ENCODE results near the gene CAMK2B.

CAMK2B gene

DNA sequence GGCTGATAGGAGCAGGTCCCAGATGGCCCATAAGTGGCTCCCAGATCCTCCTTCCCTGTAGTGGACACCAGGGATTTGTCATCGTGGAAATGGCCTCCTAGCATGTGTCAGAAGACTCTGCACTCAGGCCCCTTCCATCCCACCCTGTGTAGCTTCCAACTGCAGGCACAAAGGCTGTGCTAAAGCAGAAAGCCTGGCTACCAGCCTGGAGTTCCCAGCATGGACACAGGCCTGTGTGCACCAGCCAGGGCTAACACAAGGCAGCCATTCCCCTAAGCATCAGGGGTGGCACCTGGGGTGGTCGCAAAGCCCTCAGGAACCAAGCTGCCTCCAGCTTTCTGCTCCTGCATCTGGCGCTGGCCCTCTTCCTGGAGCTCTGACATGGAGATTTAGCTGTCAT is 4.5 kb upstream of the CAMK2B start:
- DNase-seq (ENCODE audit: low read depth): no peak

DNA sequence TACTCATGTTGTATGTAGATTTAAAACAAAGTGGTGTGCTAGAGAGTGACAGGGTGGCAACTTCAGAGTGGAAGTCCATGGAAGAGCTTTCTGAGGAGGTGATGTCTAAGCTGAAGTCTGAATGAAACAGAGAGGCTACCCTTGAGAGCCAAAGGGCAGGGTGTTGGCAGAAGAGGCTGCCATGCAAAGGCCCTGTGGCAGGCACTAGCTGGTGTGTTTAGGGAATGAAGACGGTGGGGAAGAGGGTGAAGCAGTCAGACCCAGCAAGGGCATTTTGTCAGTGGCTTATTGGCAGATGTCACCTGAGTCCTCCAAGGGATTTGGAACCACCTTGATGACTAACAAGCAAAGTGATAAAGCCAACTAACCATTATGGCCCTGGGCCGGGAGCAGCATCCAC is 3.7 kb upstream of the CAMK2B start:
- DNase-seq (ENCODE audit: low read depth): no peak

DNA sequence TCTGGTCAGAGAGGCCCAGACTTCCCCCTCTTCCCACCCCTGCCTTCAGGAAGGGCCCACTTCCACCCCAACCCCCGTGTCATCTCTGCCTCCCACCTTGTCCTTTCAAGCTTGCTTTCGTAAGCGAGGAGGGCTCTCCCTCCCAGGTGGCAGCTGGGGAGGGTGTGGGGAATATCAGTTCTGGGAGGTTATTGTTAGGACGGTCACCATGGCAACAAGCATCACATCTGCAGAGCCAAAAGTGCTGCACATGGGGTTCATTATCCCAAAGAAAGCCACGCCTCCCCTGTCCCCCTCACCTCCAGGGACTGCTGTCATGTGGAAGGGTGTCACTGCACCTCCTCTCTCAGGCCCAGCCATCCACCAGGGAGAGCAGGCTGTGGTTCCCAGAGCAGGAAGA is 2.6 kb upstream of the CAMK2B start:
- no peak for DNase-seq (ENCODE audit: low read depth)

DNA sequence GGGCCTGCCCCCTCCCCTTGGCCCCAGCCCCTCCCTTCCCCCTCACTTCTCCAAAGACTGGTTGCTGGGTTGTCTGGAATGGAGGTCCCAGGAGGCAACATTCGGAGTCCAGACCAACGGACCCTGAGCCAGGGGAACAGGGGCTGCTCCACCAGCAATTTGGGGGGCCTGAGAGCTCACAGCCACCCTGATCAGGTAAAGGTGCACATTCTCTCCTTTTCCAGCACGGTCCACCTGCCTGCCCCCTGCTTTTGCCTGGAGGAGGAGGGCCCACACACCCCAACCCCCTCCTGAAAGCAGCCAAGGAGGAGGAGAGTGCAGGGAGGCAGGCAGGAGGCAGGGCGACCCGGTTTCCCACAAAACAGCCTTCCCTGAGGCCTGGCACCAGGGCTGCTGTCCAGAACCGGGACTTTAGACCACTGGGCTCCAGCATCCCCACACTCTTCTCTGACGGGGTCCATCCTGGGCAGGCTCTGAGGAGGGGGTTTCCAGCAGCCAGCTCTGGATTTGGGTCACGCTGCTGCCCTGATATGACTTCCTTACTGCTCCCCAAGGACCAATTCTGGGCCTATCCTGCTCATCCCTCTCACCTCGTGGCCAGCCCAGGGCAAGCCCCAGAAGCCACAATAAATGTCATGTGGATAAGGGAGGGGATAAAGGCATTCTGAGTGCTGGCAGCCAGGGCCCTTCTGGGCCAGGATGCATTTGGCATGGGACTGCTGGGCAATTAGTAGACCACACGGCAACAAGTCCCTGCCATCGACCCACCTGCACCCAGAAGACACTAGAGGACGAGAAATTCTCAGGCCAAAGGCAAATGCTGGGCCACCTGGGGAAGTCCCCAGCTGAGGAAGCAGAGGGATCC is 1.1 kb upstream of the CAMK2B start:
- DNase-seq (ENCODE audit: low read depth): no peak

DNA sequence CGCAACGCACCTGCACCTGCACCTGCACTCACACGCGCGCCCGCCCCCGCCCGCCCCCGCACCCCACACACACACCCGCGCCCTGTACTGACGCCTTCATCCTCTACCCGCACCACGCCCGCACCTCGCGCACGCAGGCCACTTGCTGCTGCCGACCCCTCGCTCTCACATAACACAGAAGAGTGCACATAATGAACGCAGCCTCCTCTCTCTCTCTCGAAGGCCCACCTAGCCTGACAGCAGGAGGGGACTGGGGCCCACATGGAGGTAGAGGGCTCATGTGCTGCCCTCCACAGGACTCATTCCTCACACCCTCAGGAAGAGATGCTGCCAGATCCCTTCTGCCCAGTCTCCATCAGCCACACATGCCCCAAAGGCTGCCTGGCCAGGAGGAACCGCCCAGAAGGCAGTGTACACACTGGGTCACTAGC is 432 bp upstream of the CAMK2B start:
- DNase-seq (ENCODE audit: low read depth): no peak

DNA sequence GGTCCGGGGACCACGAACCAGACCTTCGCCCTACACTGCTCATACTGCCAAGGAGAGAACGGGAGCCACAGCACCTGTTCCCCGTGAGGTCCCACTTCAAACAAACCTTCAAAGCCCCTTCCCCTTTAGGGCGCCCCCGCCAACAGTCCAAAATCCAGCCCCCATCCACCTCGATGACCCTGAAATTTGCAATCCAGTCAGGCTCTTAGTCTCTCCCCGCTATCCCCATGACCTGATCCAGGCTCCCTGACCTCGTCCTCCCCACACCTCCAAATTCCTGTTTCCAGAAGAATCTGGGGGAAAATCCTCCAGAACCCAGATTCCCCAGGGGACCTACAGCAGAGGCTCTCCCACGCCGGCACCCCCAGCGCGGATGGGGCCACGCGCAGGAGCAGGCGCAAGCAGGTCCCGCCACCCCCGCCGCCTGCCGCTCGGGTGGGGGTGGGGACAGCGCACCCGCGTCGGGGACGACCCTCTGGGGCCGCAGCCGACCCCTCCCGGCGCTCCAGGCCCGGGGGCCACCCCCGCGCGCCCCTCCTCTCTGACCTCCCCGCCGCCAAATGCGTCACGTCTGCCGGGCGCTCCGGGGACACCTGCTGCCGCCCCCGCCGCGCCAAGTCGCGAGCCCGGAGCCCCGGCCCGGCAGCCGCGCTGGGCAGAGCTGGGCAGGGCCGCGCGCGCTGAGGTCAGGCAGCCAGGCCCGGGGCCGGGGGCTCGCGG is 753 bp downstream of the CAMK2B start:
- no peak for DNase-seq (ENCODE audit: low read depth)

DNA sequence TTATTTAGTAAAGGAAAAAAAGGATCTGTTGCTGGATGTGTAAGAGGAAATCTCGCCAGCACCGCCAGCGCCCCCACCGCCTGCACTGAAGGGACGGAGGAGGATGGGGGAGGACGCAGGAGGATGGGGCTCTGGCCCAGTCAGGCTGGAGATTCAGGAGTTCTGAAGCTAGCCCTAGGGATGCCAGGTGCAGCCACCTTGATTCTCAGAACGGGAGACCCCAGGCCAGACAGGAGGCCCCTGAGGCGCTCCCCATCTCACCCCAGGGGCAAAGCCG is 1.3 kb downstream of the CAMK2B start:
- no peak for DNase-seq (ENCODE audit: low read depth)

DNA sequence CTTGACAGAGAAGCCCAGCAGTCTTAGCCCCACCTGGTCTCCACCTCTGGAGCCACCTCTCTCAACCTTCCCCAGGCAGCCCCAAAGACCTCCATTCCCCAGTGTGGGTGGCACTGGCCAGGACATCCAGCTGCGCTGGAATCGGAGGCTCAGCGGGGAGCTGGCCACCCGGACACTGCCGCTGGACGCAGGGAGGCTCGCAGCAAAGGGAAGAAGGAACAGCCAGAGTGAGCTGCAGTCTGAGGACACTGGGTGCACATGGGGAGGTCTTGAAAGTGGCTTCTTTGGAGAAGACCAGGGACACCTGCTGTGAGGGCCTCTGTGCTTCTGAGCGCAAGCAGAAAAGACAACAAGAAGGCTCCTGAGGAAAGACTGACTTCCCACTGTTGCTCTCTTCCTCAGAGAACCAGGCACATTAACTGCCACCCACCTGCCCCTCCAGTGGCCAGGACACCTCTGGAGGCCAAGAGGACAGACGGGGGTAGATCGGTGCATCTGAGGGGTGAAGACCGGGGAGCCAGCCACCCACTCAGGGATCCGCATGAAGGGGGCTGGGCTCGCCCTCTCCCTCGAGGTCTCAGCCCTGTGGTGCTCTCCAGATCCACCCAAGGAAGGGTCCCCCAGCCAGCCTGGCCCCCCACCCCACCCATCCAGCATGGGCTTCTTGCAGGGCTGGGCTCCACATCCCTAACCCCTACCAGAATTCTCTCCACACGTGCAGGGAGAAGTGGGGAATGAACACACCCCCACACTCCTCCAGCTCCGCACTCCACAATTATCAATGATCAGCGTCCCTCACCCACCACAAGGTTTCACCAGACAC is 1.8 kb downstream of the CAMK2B start:
- no peak for DNase-seq (ENCODE audit: low read depth)

DNA sequence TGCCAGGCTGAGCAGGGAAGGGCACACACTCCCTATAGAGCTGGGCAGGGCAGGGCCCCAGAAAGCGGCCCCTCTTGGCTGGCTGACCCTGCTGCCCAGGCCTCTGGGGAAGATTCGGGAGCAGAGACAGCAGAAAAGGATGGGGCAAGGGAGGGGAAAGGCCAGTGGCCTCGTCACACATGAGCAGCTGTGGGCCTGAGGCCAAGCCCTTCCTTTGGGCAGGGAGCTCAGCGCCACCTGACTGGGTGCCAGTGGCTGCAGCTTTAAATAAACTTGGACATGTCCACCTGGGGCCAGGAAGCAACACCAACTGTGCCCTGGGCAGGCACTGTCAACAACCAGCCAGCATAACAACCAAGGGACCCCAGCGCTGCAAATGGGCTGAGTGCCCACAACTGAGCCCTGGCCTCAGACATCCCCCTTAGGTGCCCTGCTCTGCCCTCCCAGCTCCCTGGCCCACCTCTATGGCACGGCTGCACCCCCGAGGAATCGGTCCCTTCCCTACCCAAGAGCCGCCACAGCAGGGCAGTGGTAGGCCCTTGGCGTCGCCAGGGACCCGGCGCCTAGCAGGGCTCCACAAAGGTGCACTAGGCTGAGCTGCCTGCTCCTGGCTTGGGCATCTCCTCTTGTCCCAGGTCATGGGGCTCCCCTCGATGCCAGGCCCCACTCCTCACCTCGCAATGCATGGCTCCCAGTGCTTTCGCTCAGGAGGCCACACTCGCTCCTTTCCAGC is 2.6 kb downstream of the CAMK2B start:
- no peak for DNase-seq (ENCODE audit: low read depth)

DNA sequence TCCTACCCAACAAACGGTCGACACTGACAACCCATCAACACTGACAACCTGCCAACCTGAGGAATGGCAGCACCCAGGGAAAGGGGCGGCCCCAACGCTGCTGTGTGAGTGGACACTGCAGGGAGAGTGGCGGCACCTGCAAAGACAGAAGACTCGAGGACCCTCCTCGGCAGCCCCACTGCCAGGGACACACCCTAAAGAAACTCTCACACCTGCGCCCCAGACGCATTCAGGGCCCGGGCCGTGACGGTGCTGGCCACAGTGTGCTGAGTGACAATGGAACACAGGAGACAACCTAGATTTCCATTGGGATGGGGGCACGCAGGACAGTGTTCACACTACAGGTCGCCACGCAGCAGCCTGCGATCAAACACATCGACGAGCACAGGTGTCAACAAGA is 3.6 kb downstream of the CAMK2B start:
- DNase-seq (ENCODE audit: low read depth): no peak

DNA sequence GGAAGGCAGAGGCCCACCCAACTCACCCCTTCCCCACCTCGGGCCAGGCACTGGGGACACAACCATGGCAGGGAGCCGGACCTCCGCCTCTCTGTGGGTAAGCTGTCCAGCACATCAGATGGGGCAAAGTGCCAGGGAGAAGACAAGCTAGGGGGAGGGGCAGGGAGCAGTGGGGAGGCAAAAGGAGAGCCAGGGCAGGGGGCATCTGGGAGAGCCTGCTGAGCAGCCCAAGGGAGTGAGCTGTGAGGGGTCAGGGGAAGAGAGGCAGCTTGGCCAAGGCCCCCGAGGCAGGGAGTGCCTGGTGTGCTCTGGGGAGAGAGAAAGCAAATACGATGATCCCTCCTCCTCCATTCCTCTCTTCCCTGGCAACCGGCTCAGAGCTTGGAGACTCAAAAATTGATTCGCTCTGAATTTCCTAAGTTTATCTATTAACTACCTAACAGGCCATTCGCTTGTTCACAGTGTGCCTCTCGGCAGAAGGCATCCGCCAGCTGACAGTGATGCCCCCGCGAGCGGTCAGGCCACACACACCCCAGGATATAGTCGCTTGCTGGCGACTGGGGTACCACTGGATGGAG is 4.5 kb downstream of the CAMK2B start:
- no peak for DNase-seq (ENCODE audit: low read depth)

DNA sequence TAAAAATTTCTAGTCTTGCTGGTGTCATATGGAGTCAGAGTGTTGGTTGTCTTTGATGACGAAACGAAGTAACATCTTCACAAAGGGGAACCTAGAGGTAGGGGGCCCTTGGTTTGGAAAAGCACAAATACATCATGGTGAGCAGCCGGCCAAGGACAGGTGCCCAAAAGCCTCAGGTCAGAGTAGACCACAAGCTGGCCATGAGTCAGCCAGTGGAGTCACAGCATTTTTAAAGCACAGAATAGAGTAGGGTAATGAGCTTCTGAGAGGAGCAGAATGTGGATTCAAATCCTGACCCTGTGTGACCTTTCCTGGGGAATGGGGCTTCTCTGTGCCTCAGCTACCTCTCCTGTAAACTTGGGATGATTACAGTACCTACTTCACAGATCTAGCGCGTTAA is 5.3 kb downstream of the CAMK2B start:
- DNase-seq (ENCODE audit: low read depth): no peak

DNA sequence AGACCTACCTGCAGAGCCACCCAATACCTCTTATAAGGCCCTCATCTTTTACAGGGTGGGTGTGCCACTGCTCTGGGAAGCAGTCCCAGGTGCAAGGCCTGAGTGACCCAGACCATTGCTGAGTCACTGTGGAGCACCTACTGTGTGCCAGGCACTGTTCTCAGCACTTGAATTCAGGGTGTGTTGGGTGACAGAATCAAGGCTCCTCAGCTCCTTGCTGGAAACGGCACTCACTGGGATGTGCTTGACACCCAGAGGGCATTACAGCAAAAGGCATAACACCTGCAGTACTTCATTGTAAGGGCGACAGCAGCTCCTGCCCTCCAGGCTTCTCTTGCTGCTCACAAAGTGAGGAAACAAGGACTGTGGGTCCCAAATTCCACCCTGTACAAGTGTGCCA is 7.1 kb downstream of the CAMK2B start:
- DNase-seq (ENCODE audit: low read depth): no peak

DNA sequence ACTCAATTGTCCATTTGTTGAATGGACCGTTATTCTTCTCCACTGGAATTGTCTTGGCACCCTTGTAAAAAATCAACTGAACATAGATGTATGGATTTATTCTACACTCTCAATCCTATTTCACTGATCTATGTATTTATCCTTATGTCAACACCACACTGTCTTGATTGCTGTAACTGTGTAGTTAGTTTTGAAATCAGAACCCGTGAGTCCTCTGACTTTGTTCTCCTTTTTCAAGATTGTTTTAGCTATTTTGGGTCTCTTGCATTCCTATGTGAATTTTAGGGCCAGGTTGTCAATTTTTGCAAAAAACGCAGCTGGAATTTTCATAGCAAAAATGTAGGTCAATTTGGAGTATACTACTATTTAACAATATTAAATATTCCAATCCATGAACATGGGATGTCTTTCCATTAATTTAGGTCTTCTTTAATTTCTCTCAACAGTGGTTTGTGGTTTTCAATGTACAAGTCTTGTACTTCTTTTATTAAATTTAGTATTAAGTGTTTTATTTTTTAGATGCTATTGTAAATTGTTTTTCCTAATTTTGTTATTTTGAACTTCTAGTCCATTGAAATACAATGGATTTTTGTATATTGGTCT is 10.0 kb downstream of the CAMK2B start:
- DNase-seq (ENCODE audit: low read depth): no peak

DNA sequence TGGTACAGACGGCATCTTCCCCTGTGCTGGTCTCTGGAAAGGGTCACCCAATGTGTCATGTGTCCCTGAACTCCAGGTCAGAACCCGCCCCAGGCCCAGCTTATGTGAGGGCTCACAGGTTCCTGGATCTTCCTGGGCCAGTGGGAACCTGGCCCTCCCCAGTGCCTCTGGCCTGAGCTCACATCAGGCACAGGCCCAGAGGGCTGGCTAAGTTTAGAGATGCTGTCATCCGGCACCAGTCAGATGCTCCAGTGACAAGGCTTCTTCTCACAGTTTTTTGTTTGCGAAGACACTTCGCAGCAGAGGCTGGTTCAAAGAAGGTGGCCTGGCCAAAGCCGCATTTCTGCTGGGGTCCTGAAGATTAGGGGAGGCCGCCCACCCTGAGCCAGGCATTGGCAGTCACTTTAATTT is 11.8 kb downstream of the CAMK2B start:
- no peak for DNase-seq (ENCODE audit: low read depth)

DNA sequence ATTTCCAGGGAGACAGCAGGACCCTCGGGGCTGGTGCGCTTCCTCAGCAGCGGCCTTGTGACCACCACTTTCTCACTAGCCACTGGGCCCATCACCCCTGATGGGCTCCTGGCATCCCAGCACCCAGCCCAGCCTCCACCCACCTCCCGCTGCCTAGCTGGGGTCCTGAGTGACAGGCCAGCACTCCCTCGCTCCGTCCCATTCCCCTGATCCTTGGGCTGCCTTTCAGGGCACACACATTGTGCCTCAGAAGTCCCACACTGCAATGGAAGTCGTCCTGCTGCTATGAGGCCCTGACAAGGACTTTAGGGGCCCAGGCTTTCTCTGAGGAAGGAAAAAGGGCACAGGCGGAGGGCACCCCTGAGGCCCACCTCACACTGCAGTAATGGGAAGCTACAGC is 12.4 kb downstream of the CAMK2B start:
- no peak for DNase-seq (ENCODE audit: low read depth)

DNA sequence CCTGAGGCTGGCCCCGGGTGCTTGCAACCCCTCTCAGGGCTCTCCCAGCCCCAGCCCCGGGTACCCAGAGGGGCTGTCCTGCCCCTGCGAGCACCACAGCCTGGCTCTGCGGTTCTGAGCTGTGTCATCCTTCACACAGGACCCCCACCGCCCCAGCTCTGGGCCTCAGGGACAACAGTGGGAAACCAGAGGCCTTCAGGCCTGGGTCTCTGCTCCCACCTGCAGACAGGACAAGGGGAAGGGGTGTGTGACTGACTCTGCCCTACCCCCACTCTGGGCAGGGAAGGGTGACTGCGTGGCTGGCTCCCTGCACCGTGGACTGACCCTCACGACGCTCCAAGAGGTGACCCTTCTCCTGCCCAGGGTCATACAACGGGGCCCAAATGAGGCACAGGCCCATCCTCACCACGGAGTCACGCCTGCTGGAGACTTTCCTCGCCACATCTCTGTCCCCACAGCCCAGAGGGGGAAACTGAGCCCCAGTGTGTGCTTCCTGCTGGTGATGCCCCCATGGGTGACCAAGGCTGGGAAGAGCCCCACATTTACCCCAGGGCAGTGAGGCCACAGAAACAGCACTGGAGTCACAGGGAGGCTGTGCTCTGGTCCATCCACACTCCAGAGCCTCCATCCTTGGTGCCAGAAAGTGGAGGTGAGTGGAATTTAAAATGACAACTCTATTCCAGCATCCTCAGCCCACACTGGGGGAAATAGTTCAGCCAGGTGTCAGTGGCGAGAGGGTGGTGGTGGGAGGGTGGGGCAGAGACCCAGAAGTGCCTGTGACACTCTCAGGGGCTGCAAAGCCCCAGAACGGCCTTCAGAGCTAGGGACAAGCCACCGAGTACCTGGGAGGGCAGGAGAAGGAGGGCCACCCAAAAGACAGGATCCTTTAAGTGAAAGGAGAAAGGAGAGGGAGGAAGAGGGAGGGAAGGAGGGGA is 13.6 kb downstream of the CAMK2B start:
- DNase-seq (ENCODE audit: low read depth): no peak

DNA sequence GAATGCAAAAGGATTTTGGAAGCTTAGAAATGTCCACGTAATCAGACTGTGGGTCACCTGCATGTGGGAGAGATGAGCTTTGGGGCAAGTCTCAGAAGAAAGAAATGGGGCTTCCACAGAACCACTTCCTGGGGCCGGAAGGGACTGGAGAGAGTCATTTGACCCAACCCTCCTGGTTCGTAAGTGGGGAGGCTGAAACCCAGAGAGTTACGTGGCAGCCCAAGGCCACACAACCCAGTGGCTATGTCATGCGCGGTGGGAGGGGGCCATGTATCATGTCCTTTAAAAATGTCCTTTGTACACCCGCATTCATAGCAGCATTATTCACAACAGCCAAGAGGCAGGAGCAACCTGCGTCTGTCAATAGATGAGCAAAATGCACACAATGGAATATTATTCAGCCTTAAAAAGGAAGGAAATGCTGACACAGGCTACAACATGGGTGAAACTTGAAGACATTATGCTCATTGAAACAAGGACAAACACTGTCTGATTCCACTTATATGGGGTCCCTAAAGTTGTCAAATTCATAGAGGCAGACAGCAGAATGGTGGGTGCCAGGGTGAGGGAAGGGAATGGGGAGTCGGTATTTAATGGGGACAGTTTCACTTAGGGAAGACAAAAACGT is 15.1 kb downstream of the CAMK2B start:
- DNase-seq (ENCODE audit: low read depth): no peak

DNA sequence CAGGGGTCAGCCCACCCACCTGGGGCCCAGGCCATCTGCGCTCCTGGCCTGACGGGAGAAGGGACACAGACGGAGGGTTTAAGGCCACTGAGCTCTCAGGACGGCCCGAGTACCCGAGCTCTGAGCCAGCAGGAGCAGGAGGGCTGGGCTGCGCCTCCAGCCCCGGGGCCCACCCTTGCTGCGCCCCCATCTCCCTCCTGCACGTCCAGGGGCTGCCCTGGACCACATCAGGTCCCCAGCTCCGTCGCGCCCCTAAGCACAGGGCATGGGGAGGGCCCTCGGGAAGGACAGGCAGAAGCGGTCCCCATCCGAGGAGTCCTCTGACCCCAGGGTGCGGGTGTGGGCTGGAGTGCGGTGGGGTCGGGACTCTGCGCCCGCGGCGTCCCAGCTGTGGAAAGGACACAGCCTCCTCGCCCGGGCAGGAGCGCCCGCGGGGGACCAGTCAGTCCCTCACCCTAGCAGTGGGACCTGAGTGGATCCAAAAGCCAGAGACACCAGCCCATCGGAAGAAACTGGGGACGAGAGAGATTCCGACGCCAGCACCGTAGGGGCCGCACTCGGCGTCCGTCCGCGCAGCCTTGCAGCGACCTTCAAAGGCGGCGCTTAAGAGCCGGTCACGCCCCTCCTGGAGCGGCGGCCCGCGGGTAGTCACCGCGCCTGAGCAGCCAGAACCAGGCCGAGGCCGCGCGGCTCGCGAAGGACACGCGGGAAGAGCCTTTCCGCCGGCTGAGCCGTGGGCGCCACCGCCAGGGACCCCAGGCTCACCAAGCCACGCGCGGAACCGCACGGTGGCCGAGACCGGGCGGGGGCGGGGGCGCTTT is 15.9 kb downstream of the CAMK2B start:
- peak; percentile 39 for DNase-seq (ENCODE audit: low read depth)
